AML-193 (cell line): ENCODE data around the gene LHFPL3.
A peak's percentile ranks its signal among the peaks of the same experiment; 100 is the strongest.
"Not testable (repeated sequence)": the region's sequence is repeated elsewhere in the genome, so short reads cannot be mapped to it uniquely, and the experiment has no call there.

Experiments
- DNase-seq, 2 experiments: peaks; one replicate each; lab custom pipeline; 2025; lab: John Stamatoyannopoulos, UW

Gene LHFPL3

DNA sequence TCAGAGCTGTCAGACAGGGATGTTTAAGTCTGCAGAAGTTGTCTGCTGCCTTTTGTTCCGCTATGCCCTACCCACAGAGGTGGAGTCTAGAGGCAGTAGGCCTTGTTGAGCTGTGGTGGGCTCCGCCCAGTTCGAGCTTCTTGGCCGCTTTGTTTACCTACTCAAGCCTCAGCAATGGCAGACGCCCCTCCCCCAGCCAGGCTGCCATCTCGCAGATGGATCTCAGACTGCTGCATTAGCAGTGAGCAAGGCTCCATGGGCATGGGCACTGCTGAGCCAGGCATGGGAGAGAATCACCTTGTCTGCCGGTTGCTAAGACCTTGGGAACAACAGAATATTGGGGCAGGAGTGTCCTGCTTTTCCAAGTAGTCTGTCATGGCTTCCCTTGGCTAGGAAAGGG is 267.2 kb downstream of the LHFPL3 start:
- DNase-seq = not testable (repeated sequence)

DNA sequence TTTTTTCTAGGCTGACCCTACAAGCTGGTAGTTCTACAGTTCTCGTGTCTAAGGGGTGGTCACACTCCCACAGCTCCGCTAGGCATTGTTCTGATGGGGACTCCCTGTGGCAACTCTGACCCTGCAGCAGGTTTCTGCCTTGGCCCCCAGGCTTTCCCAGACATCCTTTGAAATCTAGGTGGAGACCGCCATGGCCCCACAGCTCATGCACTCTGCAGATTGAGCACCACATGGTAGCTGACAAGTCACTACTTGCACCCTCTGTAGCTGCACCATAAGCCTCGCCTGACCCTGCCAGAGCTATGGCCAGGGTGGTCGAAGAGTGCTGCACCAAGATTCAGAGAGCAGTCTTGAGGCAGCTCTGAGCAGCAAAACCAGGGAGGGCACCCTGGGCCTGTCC is 275.6 kb downstream of the LHFPL3 start:
- no peak for DNase-seq

DNA sequence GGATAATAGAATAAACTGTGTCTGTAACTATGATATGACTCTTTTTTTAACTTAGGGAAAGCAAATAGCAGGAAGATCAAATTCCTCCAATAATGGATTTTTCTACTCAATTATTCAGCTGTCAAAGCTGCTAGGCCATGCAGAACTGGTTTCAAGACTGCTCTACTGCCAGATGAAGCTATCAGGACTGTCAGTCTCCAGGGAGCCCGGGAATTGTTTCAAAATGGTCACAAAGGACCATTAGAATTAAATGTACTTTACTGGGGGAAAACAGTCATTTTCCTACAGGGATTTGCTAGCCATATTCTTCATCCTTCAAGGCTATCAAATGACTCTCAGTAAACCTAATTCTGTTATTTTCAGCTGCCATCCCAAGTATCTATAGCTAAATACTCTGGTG is 276.3 kb downstream of the LHFPL3 start:
- no peak for DNase-seq

DNA sequence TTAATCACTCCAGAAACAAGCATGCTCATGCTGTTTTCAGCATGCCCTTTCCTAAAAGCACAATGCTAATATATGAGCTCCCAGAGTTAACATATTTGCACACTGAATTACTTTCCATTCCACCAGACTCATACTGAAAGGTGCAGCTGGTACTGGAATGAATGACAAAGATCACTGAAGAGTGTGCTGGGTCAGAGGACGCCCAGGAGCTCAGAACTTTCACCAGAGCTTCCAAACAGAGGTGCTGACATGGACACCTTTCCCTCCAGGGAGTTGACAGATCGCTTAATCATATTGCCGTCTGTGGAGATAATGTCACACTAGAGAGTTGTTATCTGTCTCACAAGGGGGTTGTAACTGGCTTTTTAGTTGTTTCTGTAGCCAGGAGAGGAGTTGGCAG is 292.9 kb downstream of the LHFPL3 start:
- DNase-seq = no peak

DNA sequence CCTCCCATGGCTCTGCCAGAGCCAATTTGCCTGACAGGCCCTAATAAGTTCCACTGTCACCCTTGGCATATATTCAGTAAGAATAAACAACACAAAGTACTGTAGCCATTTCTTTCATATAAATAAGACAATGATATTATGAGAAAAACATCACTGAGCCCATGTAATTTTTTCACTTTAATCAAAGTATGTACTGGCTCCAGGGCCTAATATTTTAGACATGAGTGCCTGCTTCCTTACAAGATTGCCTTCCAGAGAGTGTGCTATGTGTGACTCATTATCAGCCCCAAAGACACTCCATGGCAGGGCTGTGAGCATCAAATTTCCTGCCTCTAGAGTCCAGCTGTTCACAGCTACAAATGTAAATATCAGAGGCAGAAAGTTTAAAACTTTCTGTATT is 297.6 kb downstream of the LHFPL3 start:
- DNase-seq = no peak

DNA sequence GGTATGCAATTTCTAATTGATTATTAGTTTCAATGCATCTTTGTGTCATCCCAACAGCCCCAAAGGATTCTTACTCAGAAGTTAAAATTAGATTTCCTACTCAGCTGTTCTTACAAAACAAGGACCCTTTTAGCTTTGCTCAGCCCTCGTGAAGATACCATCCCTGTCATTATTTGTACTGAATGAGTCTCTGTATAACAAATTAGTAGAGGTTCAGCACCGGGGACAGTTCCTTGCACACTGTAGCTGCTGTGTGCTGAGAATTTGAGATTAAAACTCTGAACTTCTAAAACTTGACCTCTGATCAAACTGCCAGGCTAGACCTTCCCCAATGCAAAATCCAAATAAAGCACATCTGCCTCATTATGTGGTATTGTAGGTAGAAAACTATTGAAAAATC is 299.1 kb downstream of the LHFPL3 start:
- peak in 1 of 2 experiments; percentile 3 for DNase-seq

DNA sequence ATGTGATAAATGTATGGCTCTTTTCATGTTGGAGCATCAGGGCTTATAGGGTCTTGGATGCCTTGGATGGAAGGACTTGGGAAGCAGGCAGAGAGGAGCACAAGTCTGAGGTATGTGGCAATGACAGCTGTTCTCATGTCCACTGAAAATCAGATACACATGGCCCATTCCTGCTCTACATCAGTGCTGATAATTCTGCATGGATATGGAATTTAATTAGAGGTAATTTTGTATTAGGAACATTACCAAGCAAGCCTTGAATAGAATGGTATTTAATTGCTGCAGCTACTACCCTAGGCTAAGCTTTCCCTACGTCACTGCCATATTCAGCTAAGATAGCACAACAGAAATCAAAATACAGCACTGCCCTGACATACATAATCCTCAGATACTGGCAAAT is 299.6 kb downstream of the LHFPL3 start:
- no peak for DNase-seq

DNA sequence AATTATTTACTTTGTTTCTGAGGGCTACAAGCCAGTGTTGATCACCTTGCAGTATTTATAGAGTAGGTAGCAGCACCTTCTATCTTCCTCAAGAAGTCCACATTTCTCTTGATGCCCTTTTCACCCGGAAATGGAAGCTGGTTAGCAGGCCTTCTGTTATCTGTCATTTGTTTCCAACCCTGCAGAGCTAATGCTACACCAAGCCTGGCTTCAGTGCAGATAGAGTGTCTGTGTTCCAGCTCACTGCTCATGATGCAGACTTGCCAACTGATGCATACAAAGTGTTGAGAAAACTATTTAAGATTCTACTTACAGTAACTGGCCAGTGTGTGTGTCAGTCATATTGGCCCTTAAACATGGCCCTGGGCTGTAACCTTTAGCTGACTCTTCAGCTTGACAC is 301.0 kb downstream of the LHFPL3 start:
- DNase-seq = no peak

DNA sequence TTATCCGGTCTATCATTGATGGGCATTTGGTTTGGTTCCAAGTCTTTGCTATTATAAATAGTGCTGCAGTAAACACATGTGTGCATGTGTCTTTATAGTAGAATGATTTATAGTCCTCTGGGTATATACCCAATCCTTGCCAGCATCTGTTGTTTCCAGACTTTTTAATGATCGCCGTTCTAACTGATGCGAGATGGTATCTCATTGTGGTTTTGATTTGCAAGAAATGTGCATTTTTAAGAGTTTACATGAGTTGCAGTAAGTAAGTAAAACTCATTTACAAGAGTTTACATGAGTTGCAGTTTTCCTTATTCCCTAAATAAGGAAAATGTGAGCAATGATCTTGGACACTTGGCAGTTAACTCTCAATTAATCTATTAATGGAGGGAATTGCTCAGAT is 312.1 kb downstream of the LHFPL3 start:
- no peak for DNase-seq

DNA sequence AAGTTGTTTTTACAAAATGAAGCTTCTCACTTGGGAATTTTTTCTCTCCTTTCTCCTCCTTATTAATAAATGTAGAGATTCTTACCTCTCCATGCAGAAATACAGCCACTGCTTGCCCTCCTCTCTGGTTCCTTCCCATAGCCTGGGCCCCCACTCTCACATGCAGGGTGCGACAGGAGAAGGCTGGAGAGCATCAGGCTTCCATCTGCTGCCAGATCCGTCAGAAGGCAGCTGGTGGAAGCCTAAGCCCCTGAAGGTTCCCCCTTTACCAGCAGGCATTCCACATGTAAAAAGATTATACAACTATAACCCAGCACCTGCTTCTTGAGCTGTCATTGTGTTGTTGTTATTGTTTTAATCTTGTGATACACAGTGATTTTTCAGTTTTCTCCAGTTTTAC is 314.2 kb downstream of the LHFPL3 start:
- no peak for DNase-seq

DNA sequence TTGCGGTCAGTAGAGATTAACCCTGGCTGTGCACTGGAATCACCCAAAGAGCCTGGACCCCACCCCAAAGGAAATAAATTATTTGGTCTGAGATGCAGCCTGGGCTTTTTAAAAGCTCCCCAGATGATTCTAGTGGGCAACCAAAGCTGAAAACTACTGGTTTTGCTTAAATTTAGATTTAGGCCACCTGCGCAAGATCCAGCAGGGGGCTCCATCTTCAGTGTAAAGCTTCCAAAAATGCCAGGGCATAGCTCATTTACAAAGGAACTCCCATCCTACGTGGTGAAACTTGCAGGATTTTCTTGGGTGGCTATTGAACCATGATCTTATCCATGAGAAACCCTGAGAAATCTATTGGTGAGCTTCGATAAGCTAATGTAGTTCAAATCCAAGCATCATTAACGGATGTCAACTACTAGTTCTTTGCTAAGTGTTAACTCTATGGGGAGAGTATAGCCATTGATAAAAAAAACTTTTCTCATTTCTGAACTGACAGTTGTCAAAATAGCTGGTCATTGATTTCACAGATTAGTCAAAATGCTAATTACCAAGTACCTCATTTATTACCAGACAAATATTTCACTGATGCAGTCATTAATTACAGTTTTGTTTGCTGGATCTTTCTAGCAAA is 315.3 kb downstream of the LHFPL3 start:
- peak; percentile 2 for DNase-seq

DNA sequence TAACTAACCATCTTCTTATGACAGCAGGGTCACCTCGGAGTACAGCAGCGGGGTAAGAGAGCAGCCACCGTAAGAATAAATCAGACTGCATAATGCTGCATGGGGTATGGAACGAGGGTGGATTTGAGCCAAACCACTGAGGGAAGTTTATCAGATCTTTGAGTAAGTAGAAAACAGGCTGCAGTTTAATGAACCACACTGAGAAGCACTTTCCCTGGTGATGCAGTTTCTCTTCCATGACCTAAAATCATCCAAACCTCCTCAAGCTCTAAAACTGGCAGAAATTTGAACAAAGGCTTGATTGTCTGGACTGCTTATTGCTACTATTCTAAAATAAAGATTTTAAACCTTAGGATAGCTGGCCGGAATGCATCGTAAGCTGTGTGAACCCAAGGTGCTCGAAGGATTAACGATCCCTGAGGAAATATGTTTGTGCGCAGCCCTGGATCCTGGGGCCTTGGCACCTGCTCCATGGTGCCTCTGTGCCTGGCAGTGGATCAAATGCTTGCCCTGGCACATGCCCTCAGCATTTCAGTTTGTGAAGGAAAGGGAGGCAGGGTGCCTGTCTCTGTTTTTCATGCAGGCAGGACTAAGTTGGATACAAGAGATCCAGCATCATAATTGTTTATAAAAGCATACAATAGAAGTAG is 322.7 kb downstream of the LHFPL3 start:
- DNase-seq = no peak

DNA sequence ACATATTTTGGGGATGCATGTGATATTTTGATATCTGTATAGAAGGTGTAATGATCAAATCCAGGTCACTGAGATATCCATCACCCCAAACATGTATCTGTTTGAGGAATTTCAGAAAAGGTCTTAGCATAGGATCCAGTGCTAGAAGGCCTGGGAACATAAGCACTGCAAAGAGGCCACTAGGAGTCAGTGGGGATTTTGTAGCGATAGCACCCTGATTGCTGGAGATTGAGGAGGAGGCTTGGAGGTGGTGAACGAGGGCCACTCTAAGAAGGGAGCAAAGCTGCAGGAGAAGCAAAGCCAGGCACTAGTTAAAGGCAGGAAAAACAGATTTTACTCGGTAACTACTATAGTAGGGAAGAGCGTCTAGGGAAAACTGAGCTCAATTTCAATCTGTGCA is 324.0 kb downstream of the LHFPL3 start:
- no peak for DNase-seq

DNA sequence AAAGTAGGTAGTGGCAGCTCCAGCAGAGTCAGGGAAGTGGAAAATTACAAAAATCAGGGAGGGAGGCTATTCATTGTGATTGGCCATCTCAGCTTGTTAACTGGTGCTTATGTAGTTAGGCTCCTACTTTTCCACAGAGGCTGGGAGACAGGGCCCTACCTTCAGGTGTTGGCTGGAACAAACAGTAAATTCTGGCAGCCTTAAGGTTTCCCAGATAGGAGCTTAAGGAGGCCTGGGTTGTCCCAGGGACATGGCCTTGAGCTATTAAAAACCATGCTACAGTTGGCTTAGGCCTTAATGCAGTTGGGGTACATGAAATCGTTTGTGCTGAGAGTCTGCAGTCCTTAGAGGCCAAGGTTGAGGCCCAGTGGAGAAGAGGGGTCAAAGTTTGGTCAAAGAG is 324.5 kb downstream of the LHFPL3 start:
- no peak for DNase-seq

DNA sequence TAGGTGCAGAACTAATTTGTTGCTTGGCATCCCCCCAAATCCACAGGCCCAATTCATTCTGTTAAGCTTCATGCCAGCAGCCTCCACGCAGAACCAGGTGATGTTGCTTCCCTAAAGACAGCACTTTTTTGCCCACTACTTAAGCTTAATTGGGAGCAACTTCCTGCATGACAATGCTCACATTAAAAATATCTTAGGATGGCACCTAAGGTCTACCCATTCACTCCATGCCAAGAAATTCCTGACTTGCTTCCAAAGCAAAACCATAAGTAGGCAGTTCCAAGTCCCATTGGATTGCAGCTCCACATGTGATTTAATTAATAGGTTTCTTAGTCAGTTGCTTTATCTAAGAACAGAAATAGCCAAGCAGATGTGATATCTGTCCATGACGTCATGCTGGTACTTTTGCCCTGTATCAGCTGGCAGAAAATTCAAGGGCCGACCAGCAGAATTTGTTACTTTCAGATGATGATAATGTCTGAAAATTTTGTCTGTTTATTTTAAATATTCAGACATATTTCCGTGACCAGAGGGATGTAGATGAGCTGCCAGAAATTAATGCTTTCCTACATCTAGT is 325.5 kb downstream of the LHFPL3 start:
- no peak for DNase-seq

DNA sequence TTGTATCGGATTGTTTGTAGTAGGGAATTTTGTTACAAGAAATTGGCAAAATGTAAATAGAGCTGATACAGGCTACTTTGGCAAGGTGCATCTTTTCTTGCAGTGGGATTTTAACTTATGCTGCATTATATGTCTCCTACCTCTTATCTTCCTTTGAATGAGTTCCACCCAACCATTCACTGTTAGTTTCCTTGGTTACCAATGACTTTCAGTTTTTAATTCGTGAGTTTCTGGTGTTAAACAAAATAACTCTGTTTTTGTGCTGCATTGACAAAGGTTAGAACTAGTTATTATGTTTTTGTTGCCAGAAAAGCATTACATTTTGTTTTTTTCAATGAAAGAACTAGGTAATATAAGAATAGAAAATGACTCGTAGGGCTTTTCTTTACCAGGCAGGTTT is 327.2 kb downstream of the LHFPL3 start:
- no peak for DNase-seq

DNA sequence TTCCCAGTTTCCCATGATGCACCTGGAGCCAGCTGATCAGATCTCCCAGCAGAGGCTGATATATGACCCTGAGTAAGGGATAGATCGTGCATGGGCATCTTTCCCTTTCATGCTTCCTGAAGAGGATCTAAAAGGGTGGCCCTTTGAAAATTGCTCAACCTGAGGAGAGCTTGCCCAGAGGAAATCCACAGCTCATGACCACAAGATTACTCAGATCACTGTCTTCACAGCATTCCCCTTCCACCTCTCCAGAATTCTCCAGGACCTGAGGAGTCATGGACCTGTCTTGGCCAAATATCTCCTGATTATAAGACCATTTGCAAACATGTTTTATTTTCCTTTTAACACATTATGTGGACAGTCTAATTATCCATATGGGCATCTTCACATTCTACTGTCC is 328.1 kb downstream of the LHFPL3 start:
- no peak for DNase-seq

DNA sequence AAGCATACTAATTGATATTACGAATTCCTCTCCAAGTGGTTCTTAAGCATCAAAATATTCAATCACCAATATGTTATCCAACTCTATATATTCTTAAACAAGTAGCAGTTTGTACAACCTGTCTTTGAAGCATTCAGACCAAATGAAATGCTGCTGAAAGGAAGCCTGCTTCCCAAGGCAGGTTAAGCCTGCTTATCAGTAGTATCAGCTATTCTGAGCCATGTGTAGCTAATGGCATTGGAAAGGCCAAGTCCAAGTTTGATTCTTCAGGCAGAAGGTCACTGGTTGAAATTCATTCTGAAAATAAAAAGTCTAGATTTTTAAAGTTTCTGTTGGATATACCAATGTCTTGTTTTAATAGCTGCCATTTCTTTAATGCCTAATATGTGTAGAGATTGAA is 328.7 kb downstream of the LHFPL3 start:
- no peak for DNase-seq

DNA sequence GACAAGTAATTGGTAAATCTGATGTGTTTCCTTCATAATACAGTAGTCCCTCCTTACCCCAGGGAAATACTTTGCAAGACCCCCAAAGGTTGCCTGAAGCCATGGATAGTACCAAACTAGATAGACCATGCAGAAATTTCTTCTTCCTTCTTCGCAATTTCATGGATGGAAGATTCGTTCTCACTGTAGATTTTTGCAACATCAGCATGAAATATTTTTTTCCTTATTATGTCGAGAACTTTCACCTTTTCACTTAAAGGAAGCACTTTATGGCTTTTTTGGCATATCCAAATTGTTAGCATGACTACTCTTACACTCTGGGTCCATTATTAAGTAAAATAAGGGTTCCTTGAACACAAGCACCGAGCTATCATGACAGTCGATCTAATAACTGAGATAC is 333.2 kb downstream of the LHFPL3 start:
- no peak for DNase-seq

DNA sequence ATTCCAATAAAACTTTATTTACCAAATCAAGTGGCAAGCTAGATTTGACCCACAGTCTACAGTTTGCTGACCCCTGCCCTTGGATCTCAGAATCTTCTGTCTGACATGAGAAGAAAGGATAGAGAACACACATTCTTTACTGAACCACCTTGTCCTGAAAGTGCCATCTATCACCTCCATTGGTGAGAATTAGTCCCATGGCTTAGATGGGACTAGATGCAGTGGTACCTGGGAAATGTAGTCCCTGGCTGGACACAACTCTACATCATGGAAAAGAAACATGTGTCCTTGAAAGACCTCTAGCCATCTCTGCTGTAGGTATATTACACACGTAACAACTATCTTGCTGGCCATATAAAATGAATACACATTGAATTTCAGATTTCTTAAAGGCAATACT is 336.2 kb downstream of the LHFPL3 start:
- no peak for DNase-seq

DNA sequence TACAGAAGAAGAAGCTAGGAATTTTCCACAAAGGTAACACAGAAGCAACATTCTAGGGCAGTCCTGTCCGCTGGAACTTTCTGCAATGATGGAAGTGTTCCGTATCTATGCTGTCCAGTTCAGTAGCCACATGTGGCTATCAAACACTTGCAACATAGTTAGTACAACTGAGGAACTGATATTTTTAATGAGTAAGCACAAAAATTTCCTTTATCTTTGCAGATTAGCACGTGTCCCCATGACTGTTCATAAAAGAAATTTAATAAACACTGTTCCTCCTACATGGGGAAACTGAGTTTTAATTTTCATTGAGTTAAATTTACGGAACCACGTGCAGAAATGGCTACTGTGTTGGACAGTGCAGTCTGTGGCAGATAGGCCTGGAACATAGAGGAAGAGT is 349.2 kb downstream of the LHFPL3 start:
- DNase-seq = no peak

DNA sequence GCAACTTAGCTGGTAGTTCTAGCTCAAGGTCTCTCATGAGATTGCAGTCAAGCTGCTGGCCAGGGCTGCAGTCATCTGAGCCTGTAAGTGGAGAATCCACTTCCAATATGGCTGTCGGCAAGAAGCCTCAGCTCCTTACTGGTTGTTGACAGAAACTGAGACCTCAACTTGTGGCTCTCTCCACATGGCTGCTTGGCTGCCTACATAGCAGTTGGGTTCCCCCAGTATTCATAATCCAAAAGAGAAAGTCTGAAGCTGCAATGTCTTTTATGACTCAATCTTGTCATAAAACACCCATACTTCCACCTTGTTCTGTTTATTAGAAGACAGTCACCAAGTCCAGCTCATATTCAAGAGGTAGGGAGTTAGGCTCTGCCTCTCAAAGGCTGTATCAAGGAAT is 350.7 kb downstream of the LHFPL3 start:
- no peak for DNase-seq

DNA sequence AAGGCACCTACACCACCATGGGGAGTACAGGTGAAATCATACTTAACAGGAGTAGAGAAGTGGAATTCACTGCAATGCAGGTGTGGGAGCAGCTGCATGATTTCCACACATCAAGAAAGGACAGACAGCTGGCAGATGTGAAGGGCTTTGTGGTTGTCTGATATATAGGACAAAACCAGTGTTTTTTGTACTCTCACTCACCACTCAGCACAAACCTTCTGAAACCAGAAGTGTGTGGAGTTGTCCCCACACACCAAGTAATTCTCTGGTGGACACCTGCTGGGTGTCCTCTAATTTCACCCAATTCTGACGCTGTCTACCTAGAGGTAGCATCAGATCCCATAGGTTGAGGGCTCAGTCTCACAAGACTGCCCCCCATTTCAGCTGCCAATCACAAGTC is 357.9 kb downstream of the LHFPL3 start:
- no peak for DNase-seq

DNA sequence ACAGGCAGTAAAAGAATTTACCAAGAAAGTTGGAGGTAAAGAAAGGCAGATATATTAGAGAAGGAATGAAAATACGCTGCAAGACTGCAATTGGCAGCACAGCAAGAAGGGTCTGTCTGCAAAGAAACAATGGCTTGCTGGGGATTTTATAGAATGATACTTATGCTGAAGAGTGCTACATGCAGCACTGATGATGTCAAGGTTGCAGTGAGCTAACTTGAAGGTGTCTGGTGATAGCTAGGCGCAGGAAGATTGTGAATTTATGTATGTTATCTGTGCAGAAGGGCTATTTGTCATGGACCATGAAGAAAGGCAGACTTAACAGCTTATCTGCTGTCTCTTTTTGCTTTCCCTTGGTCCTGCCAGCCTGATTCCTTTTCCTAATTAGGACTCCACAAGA is 366.3 kb downstream of the LHFPL3 start:
- DNase-seq = no peak
